Stimulated activated CD4-positive, alpha-beta T cell treated with anti-CD3 and anti-CD28 coated beads, Interleukin-15, amount 100 ng/mL, for 48 hours (primary cell): ENCODE results near the gene GTPBP6.
A peak's percentile ranks its signal among the peaks of the same experiment; 100 is the strongest.
"Not testable (repeated sequence)": the region's sequence is repeated elsewhere in the genome, so short reads cannot be mapped to it uniquely, and the experiment has no call there.

Experiments used
- DNase-seq, 2 donors: peaks; one replicate each; pipeline ENCODE4 v3.0.0-alpha.2; 2020; ENCODE audit warnings: low read depth in 2 of 2

Gene GTPBP6

GRCh38 chrX:334971-335757 is 16.6 kb upstream of the GTPBP6 start:
- no peak for DNase-seq

- DNase-seq, result no peak
These were observed 15.8 kb upstream of the GTPBP6 start for GRCh38 chrX:334331-334891.

GRCh38 chrX:333611-334311 is 15.2 kb upstream of the GTPBP6 start:
- no peak for DNase-seq

GRCh38 chrX:332916-333610 is 14.5 kb upstream of the GTPBP6 start:
- DNase-seq, result no peak

- DNase-seq, result no peak
These were observed 13.9 kb upstream of the GTPBP6 start for GRCh38 chrX:332496-332860.

GRCh38 chrX:331825-332495 is 13.4 kb upstream of the GTPBP6 start:
- DNase-seq, result no peak

- no peak for DNase-seq
These were observed 12.7 kb upstream of the GTPBP6 start for GRCh38 chrX:331151-331824.

GRCh38 chrX:330726-331150 is 12.1 kb upstream of the GTPBP6 start:
- no peak for DNase-seq

- DNase-seq, result not testable (repeated sequence)
These were observed 11.6 kb upstream of the GTPBP6 start for GRCh38 chrX:330141-330725.

- DNase-seq, result no peak
These were observed 10.8 kb upstream of the GTPBP6 start for GRCh38 chrX:329291-329910.

GRCh38 chrX:327660-328126 is 9.1 kb upstream of the GTPBP6 start:
- no peak for DNase-seq

GRCh38 chrX:324664-325063 is 6.1 kb upstream of the GTPBP6 start:
- DNase-seq, result not testable (repeated sequence)

GRCh38 chrX:323721-324628 is 5.4 kb upstream of the GTPBP6 start:
- no peak for DNase-seq

- no peak for DNase-seq
These were observed 1.7 kb upstream of the GTPBP6 start for GRCh38 chrX:320126-320783.

- DNase-seq, result no peak
These were observed 1.1 kb upstream of the GTPBP6 start for GRCh38 chrX:319579-320125.

GRCh38 chrX:318068-318738 is 393 bp downstream of the GTPBP6 start:
- peak; percentile 99 to 100 for DNase-seq

GRCh38 chrX:317424-318067 is 1.1 kb downstream of the GTPBP6 start:
- DNase-seq, result no peak
